SK-N-SH (cell line): ENCODE measurements around the gene PRKCA. TPM values are rescaled to one million over a fixed set of nuclear protein-coding genes. Genes with fewer than 3 reads are reported as not detected.
A peak's percentile ranks its signal among the peaks of the same experiment; 100 is the strongest.

Source experiments
- CTCF ChIA-PET: fragments of 300-600, 350-600 bp; formaldehyde crosslinking; extraction: SDS; loops from one replicate; lab custom pipeline; 2021; lab: Yijun Ruan, JAX
- POLR2A ChIA-PET: fragments of 350-600 bp; sonication (Branson Sonifier 250); formaldehyde crosslinking; extraction: SDS; loops from one replicate; lab custom pipeline; 2020; ENCODE audit warnings: antibody characterized with exemption, inconsistent platforms; lab: Yijun Ruan, JAX
- DNase-seq: peaks from one replicate; pipeline ENCODE4 v3.0.0; 2012
- H2AFZ ChIP-seq: fragments of 200-600 bp; sonication (generic); 2 replicates; pipeline ENCODE4 v1.8.1; 2016; ENCODE audit warnings: antibody characterized with exemption, mild to moderate bottlenecking, low read depth
- H3F3A ChIP-seq: fragments of 200-600 bp; sonication (generic); replicated peaks from 2 replicates; pipeline ENCODE3; 2016; ENCODE audit warnings: antibody characterized with exemption, mild to moderate bottlenecking; ENCODE audit not compliant: insufficient read depth
- H3K27ac ChIP-seq, 2 experiments: fragments of 200-500 bp in 1 of 2; fragments of 200-600 bp in 1 of 2; sonication (Bioruptor generic) in 1 of 2; sonication (generic), shearing (Covaris generic) in 1 of 2; 2 replicates each; pipeline versions ENCODE4 v1.5.1 to v1.6.1; 2014 to 2016; ENCODE audit warnings: low read depth in 2 of 2, inconsistent platforms in 1 of 2, low read length in 1 of 2, mild to moderate bottlenecking in 1 of 2, mixed read lengths in 1 of 2
- H3K27me3 ChIP-seq: fragments of 200-600 bp; sonication (generic), shearing (Covaris generic); 2 replicates; pipeline ENCODE4 v1.6.1; 2016; ENCODE audit warnings: mixed run types; ENCODE audit not compliant: insufficient read depth
- H3K36me3 ChIP-seq, 2 experiments: fragments of 200-500 bp in 1 of 2; fragments of 200-600 bp in 1 of 2; sonication (Bioruptor generic) in 1 of 2; sonication (generic) in 1 of 2; replicated peaks in 1 of 2; 2 replicates each; pipeline versions ENCODE3 to v1.5.1; 2014 to 2016; ENCODE audit warnings: low read length in 1 of 2, mild to moderate bottlenecking in 1 of 2; ENCODE audit not compliant: insufficient read depth in 2 of 2, control insufficient read depth in 1 of 2
- H3K4me1 ChIP-seq, 2 experiments: fragments of 200-500 bp in 1 of 2; fragments of 200-600 bp in 1 of 2; sonication (Bioruptor generic) in 1 of 2; sonication (generic), shearing (Covaris generic) in 1 of 2; 2 replicates each; pipeline versions ENCODE4 v1.5.1 to v1.6.1; 2014 to 2016; ENCODE audit warnings: low read depth in 1 of 2, low read length in 1 of 2, mixed run types in 1 of 2; ENCODE audit not compliant: insufficient read depth in 2 of 2, control insufficient read depth in 1 of 2
- H3K4me2 ChIP-seq: fragments of 200-600 bp; sonication (generic), shearing (Covaris generic); 2 replicates; pipeline ENCODE4 v1.6.1; 2017; ENCODE audit warnings: mixed run types
- H3K4me3 ChIP-seq, 2 experiments: fragments of 200-500 bp in 1 of 2; fragments of 200-600 bp in 1 of 2; sonication (Bioruptor generic) in 1 of 2; sonication (generic), shearing (Covaris generic) in 1 of 2; 2 replicates each; pipeline versions ENCODE4 v1.5.1 to v1.8.1; 2014 to 2016; ENCODE audit warnings: low read depth in 2 of 2, inconsistent platforms in 1 of 2, low read length in 1 of 2, mild to moderate bottlenecking in 1 of 2, mixed read lengths in 1 of 2, moderate library complexity in 1 of 2
- H3K79me2 ChIP-seq: fragments of 200-600 bp; sonication (generic); 2 replicates; pipeline ENCODE4 v1.8.1; 2017; ENCODE audit warnings: mild to moderate bottlenecking; ENCODE audit not compliant: insufficient read depth
- H3K9ac ChIP-seq: fragments of 200-600 bp; sonication (generic); 2 replicates; pipeline ENCODE4 v1.6.1; 2017; ENCODE audit warnings: mixed run types
- H3K9me2 ChIP-seq: fragments of 200-600 bp; sonication (generic); 2 replicates; pipeline ENCODE4 v1.6.1; 2017; ENCODE audit warnings: mixed run types
- H3K9me3 ChIP-seq: fragments of 200-600 bp; sonication (generic); 2 replicates; pipeline ENCODE4 v1.6.1; 2017; ENCODE audit warnings: mixed run types, mild to moderate bottlenecking, moderate library complexity
- H4K20me1 ChIP-seq: fragments of 200-600 bp; sonication (generic); 2 replicates; pipeline ENCODE4 v1.6.1; 2017; ENCODE audit warnings: mild to moderate bottlenecking, mixed run types; ENCODE audit not compliant: insufficient read depth
- CHD2 ChIP-seq: fragments of 150-350 bp; IDR thresholded peaks from 2 replicates; pipeline ENCODE4 v1.6.1; 2018; ENCODE audit warnings: low read length; ENCODE audit not compliant: partially characterized antibody
- ELF1 ChIP-seq: IDR thresholded peaks from 2 replicates; pipeline ENCODE4 v1.4.0; 2012
- FOSL2 ChIP-seq: IDR thresholded peaks from 2 replicates; pipeline ENCODE4 v1.4.0; 2012; ENCODE audit warnings: low read depth, mild to moderate bottlenecking, moderate library complexity, borderline replicate concordance
- FOXJ3 ChIP-seq: sonication (generic); formaldehyde crosslinking; IDR thresholded peaks from 2 replicates; pipeline ENCODE4 v1.5.1; 2020; ENCODE audit warnings: mild to moderate bottlenecking, missing genetic modification reagents
- FOXM1 ChIP-seq: IDR thresholded peaks from 2 replicates; pipeline ENCODE4 v1.4.0; 2012; ENCODE audit warnings: low read depth, mild to moderate bottlenecking
- JUND ChIP-seq: IDR thresholded peaks from 2 replicates; pipeline ENCODE4 v1.4.0; 2012
- MAX ChIP-seq: IDR thresholded peaks from 2 replicates; pipeline ENCODE4 v1.4.0; 2012; ENCODE audit warnings: low read depth
- MEF2A ChIP-seq: IDR thresholded peaks from 2 replicates; pipeline ENCODE4 v1.4.0; 2012; ENCODE audit warnings: low read depth, borderline replicate concordance
- MXI1 ChIP-seq: IDR thresholded peaks from 2 replicates; pipeline ENCODE4 v1.6.1; 2012; ENCODE audit warnings: mild to moderate bottlenecking, low read depth, low read length, improper control_type of control experiment
- NRF1 ChIP-seq: IDR thresholded peaks from 2 replicates; pipeline ENCODE4 v1.6.1; 2012; ENCODE audit warnings: low read depth, mild to moderate bottlenecking, low read length
- RAD21 ChIP-seq: IDR thresholded peaks from 2 replicates; pipeline ENCODE4 v1.6.1; 2012; ENCODE audit warnings: mild to moderate bottlenecking, low read length
- RFX5 ChIP-seq: IDR thresholded peaks from 2 replicates; pipeline ENCODE4 v1.6.1; 2012; ENCODE audit warnings: mild to moderate bottlenecking, improper control_type of control experiment, low read length
- RXRA ChIP-seq: IDR thresholded peaks from 2 replicates; pipeline ENCODE4 v1.4.0; 2012; ENCODE audit warnings: low read depth, mild to moderate bottlenecking, borderline replicate concordance
- SIN3A ChIP-seq: IDR thresholded peaks from 2 replicates; pipeline ENCODE4 v1.6.1; 2012; ENCODE audit warnings: low read depth, mild to moderate bottlenecking, low read length, moderate library complexity, borderline replicate concordance
- SMC3 ChIP-seq: IDR thresholded peaks from 2 replicates; pipeline ENCODE4 v1.6.1; 2012; ENCODE audit warnings: low read depth, low read length, improper control_type of control experiment
- TCF12 ChIP-seq: IDR thresholded peaks from 2 replicates; pipeline ENCODE4 v1.4.0; 2012
- TEAD4 ChIP-seq: IDR thresholded peaks from 2 replicates; pipeline ENCODE4 v1.4.0; 2012; ENCODE audit warnings: mild to moderate bottlenecking, borderline replicate concordance; ENCODE audit not compliant: insufficient read depth
- YY1 ChIP-seq: IDR thresholded peaks from 2 replicates; pipeline ENCODE4 v1.4.0; 2012; ENCODE audit warnings: low read depth, mild to moderate bottlenecking
- WGBS: methylation state at CpG from one replicate; pipeline ENCODE4 v1.1.6; 2017; ENCODE audit warnings: low lambda C conversion rate; 5-methylcytosine and 5-hydroxymethylcytosine counted together
- polyA plus RNA-seq, 3 experiments: library from polyadenylated mRNA; depleted of rRNA; stranded (reverse); fragments of >200 nt; gene quantifications; 2 replicates each; pipeline ENCODE4 v1.2.3, GENCODE V29; 2012
- TF ChIP-seq, protein P1 (sequence below): IDR thresholded peaks from 2 replicates; pipeline ENCODE4 v1.6.1; 2012; ENCODE audit warnings: mild to moderate bottlenecking, low read depth, low read length, moderate library complexity
- TF ChIP-seq, protein P2 (sequence below): fragments of 150-350 bp; IDR thresholded peaks from 2 replicates; pipeline ENCODE4 v1.6.1; 2016; ENCODE audit warnings: mild to moderate bottlenecking, low read depth, low read length
- TF ChIP-seq, protein P3 (sequence below): IDR thresholded peaks from 2 replicates; pipeline ENCODE4; 2012
- TF ChIP-seq, protein P4 (sequence below): fragments of 200-600 bp; sonication (generic); IDR thresholded peaks from 2 replicates; pipeline ENCODE4 v1.6.1; 2017; ENCODE audit warnings: antibody characterized with exemption, mild to moderate bottlenecking, moderate library complexity
- TF ChIP-seq, protein P5 (sequence below): IDR thresholded peaks from 2 replicates; pipeline ENCODE4 v1.4.0; 2012; ENCODE audit warnings: low read depth, borderline replicate concordance

Gene PRKCA
- polyA plus RNA-seq, 1 of the 3 experiments (the other 2 are of a cell fraction): 108 TPM

GRCh38 chr17:66431910-66432309 is 129.5 kb downstream of the PRKCA start:
- CTCF ChIA-PET: interaction anchor here (1.2 to 2.9 kb wide), 4 partner anchors 9 to 17 kb away, joined by 3 to 13 read pairs (median 4); no protein-coding TSS in a partner anchor
- H3K4me3 ChIP-seq: peak overlapping the region; percentile 32 to 52; a peak in 3 of 4 replicates
- TF ChIP-seq FOXM1: no peak
- TF ChIP-seq, protein P1, sequence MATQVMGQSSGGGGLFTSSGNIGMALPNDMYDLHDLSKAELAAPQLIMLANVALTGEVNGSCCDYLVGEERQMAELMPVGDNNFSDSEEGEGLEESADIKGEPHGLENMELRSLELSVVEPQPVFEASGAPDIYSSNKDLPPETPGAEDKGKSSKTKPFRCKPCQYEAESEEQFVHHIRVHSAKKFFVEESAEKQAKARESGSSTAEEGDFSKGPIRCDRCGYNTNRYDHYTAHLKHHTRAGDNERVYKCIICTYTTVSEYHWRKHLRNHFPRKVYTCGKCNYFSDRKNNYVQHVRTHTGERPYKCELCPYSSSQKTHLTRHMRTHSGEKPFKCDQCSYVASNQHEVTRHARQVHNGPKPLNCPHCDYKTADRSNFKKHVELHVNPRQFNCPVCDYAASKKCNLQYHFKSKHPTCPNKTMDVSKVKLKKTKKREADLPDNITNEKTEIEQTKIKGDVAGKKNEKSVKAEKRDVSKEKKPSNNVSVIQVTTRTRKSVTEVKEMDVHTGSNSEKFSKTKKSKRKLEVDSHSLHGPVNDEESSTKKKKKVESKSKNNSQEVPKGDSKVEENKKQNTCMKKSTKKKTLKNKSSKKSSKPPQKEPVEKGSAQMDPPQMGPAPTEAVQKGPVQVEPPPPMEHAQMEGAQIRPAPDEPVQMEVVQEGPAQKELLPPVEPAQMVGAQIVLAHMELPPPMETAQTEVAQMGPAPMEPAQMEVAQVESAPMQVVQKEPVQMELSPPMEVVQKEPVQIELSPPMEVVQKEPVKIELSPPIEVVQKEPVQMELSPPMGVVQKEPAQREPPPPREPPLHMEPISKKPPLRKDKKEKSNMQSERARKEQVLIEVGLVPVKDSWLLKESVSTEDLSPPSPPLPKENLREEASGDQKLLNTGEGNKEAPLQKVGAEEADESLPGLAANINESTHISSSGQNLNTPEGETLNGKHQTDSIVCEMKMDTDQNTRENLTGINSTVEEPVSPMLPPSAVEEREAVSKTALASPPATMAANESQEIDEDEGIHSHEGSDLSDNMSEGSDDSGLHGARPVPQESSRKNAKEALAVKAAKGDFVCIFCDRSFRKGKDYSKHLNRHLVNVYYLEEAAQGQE: no peak
- 0 out of 2 replicates have a peak, but pooled peaks have one; percentile 66 for TF ChIP-seq SIN3A
- TF ChIP-seq CHD2: no peak
- TF ChIP-seq, protein P2, sequence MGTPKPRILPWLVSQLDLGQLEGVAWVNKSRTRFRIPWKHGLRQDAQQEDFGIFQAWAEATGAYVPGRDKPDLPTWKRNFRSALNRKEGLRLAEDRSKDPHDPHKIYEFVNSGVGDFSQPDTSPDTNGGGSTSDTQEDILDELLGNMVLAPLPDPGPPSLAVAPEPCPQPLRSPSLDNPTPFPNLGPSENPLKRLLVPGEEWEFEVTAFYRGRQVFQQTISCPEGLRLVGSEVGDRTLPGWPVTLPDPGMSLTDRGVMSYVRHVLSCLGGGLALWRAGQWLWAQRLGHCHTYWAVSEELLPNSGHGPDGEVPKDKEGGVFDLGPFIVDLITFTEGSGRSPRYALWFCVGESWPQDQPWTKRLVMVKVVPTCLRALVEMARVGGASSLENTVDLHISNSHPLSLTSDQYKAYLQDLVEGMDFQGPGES: no peak
- no peak for TF ChIP-seq YY1
- peak; percentile 76; the same call in 1 of the 2 replicates for TF ChIP-seq RXRA
- TF ChIP-seq TCF12: peak; percentile 87
- TF ChIP-seq, protein P3, sequence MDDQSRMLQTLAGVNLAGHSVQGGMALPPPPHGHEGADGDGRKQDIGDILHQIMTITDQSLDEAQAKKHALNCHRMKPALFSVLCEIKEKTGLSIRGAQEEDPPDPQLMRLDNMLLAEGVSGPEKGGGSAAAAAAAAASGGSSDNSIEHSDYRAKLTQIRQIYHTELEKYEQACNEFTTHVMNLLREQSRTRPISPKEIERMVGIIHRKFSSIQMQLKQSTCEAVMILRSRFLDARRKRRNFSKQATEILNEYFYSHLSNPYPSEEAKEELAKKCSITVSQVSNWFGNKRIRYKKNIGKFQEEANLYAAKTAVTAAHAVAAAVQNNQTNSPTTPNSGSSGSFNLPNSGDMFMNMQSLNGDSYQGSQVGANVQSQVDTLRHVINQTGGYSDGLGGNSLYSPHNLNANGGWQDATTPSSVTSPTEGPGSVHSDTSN: peak; percentile 87
- no peak; the same call in 1 of the 2 replicates for TF ChIP-seq MXI1
- no peak for TF ChIP-seq SMC3
- peak; percentile 22; the same call in 1 of the 2 replicates for TF ChIP-seq MAX
- no peak; the same call in 1 of the 2 replicates for TF ChIP-seq TEAD4
- TF ChIP-seq, protein P4, sequence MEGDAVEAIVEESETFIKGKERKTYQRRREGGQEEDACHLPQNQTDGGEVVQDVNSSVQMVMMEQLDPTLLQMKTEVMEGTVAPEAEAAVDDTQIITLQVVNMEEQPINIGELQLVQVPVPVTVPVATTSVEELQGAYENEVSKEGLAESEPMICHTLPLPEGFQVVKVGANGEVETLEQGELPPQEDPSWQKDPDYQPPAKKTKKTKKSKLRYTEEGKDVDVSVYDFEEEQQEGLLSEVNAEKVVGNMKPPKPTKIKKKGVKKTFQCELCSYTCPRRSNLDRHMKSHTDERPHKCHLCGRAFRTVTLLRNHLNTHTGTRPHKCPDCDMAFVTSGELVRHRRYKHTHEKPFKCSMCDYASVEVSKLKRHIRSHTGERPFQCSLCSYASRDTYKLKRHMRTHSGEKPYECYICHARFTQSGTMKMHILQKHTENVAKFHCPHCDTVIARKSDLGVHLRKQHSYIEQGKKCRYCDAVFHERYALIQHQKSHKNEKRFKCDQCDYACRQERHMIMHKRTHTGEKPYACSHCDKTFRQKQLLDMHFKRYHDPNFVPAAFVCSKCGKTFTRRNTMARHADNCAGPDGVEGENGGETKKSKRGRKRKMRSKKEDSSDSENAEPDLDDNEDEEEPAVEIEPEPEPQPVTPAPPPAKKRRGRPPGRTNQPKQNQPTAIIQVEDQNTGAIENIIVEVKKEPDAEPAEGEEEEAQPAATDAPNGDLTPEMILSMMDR: no peak
- TF ChIP-seq MEF2A: peak; percentile 16; the same call in 1 of the 2 replicates
- no peak for TF ChIP-seq FOXJ3 (CRISPR knock-in tag)
- TF ChIP-seq RAD21: no peak
- no peak for TF ChIP-seq ELF1
- TF ChIP-seq, protein P5, sequence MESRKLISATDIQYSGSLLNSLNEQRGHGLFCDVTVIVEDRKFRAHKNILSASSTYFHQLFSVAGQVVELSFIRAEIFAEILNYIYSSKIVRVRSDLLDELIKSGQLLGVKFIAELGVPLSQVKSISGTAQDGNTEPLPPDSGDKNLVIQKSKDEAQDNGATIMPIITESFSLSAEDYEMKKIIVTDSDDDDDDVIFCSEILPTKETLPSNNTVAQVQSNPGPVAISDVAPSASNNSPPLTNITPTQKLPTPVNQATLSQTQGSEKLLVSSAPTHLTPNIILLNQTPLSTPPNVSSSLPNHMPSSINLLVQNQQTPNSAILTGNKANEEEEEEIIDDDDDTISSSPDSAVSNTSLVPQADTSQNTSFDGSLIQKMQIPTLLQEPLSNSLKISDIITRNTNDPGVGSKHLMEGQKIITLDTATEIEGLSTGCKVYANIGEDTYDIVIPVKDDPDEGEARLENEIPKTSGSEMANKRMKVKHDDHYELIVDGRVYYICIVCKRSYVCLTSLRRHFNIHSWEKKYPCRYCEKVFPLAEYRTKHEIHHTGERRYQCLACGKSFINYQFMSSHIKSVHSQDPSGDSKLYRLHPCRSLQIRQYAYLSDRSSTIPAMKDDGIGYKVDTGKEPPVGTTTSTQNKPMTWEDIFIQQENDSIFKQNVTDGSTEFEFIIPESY: no peak
- peak; percentile 97 for TF ChIP-seq FOSL2
- TF ChIP-seq RFX5: no peak
- TF ChIP-seq NRF1: no peak
- TF ChIP-seq JUND: peak; percentile 93

More at GRCh38 chr17:66431910-66432309, 129.5 kb downstream of the PRKCA start:
- peaks cover 40% of the 10 kb centered on the region for H3F3A ChIP-seq
- no peaks in the 10 kb centered on the region for H3K9me3 ChIP-seq
- no peak overlapping the region for H2AFZ ChIP-seq
- peak overlapping the region; percentile 74 for H3K4me2 ChIP-seq
- WGBS: 11% methylated on average over 5 of the region's 5 CpGs
- H3K79me2 ChIP-seq: peaks cover 98% of the 10 kb centered on the region
- H3K27me3 ChIP-seq: no peaks in the 10 kb centered on the region
- H3K27ac ChIP-seq: peak overlapping the region; percentile 88 to 91
- peaks cover 57% of the 10 kb centered on the region for H4K20me1 ChIP-seq
- POLR2A ChIA-PET: no interaction called here
- DNase-seq: no peak
- H3K36me3 ChIP-seq: peaks cover 0 to 10% of the 10 kb centered on the region in 2 experiments
- H3K9ac ChIP-seq: peak overlapping the region; percentile 47; the same call in 1 of the 2 replicates
- no peaks in the 10 kb centered on the region for H3K9me2 ChIP-seq
- H3K4me1 ChIP-seq: peaks cover 41 to 43% of the 10 kb centered on the region in 2 experiments
